HEK293 (cell line): ENCODE results near the gene SETD1A.

Experiments used
- AEBP2 ChIP-seq: fragments of 450-650 bp; formaldehyde crosslinking; IDR thresholded peaks from 2 replicates; pipeline ENCODE4 v1.5.1; 2016; ENCODE audit warnings: missing biosample characterization, missing genetic modification characterization, borderline replicate concordance
- BCL11A ChIP-seq: fragments of 450-650 bp; formaldehyde crosslinking; IDR thresholded peaks from 2 replicates; pipeline ENCODE4 v1.5.1; 2016; ENCODE audit warnings: low read depth, missing biosample characterization, missing genetic modification characterization
- BCL11B ChIP-seq: fragments of 450-650 bp; formaldehyde crosslinking; IDR thresholded peaks from 2 replicates; pipeline ENCODE4 v1.5.1; 2016; ENCODE audit warnings: low read depth, missing biosample characterization, missing genetic modification characterization
- GFI1B ChIP-seq: fragments of 450-650 bp; formaldehyde crosslinking; IDR thresholded peaks from 2 replicates; pipeline ENCODE4 v1.5.1; 2016; ENCODE audit warnings: missing biosample characterization, missing genetic modification characterization
- GLI2 ChIP-seq: fragments of 450-650 bp; formaldehyde crosslinking; IDR thresholded peaks from 2 replicates; pipeline ENCODE4; 2017; ENCODE audit warnings: missing biosample characterization, missing genetic modification characterization, low read depth, borderline replicate concordance
- GLIS1 ChIP-seq: fragments of 450-650 bp; formaldehyde crosslinking; IDR thresholded peaks from 2 replicates; pipeline ENCODE4 v1.5.1; 2016; ENCODE audit warnings: missing biosample characterization, missing genetic modification characterization
- HOXC10 ChIP-seq: sonication (generic); formaldehyde crosslinking; IDR thresholded peaks from 2 replicates; pipeline ENCODE4 v1.8.1; 2023; ENCODE audit warnings: mild to moderate bottlenecking, missing genetic modification reagents
- REPIN1 ChIP-seq: fragments of 450-650 bp; formaldehyde crosslinking; IDR thresholded peaks from 2 replicates; pipeline ENCODE4 v1.5.1; 2017; ENCODE audit warnings: missing biosample characterization, missing genetic modification characterization, low read depth
- SCRT1 ChIP-seq: fragments of 450-650 bp; formaldehyde crosslinking; IDR thresholded peaks from 2 replicates; pipeline ENCODE4 v1.5.1; 2016; ENCODE audit warnings: missing biosample characterization, missing genetic modification characterization, borderline replicate concordance
- SP7 ChIP-seq: fragments of 450-650 bp; formaldehyde crosslinking; IDR thresholded peaks from 2 replicates; pipeline ENCODE4 v1.5.1; 2016; ENCODE audit warnings: missing biosample characterization, missing genetic modification characterization
- WT1 ChIP-seq: fragments of 450-650 bp; formaldehyde crosslinking; IDR thresholded peaks from 2 replicates; pipeline ENCODE4 v1.5.1; 2016; ENCODE audit warnings: missing biosample characterization, missing genetic modification characterization
- ZBTB7A ChIP-seq: fragments of 450-650 bp; formaldehyde crosslinking; IDR thresholded peaks from 2 replicates; pipeline ENCODE4 v1.5.1; 2016; ENCODE audit warnings: low read depth, missing biosample characterization, missing genetic modification characterization
- ZEB2 ChIP-seq: fragments of 450-650 bp; formaldehyde crosslinking; IDR thresholded peaks from 2 replicates; pipeline ENCODE4 v1.5.1; 2016; ENCODE audit warnings: missing biosample characterization, missing genetic modification characterization
- ZFP41 ChIP-seq: fragments of 450-650 bp; formaldehyde crosslinking; IDR thresholded peaks from 2 replicates; pipeline ENCODE4 v1.5.1; 2016; ENCODE audit warnings: missing biosample characterization, missing genetic modification characterization, borderline replicate concordance
- ZNF10 ChIP-seq: fragments of 450-650 bp; formaldehyde crosslinking; IDR thresholded peaks from 2 replicates; pipeline ENCODE4 v1.5.1; 2017; ENCODE audit warnings: missing biosample characterization, missing genetic modification characterization
- ZNF16 ChIP-seq: fragments of 450-650 bp; formaldehyde crosslinking; IDR thresholded peaks from 2 replicates; pipeline ENCODE4 v1.5.1; 2016; ENCODE audit warnings: low read depth, missing biosample characterization, missing genetic modification characterization
- ZNF184 ChIP-seq: fragments of 450-650 bp; IDR thresholded peaks from 2 replicates; pipeline ENCODE4 v1.5.1; 2018; ENCODE audit warnings: missing biosample characterization, mild to moderate bottlenecking, missing genetic modification characterization
- ZNF19 ChIP-seq: fragments of 450-650 bp; formaldehyde crosslinking; IDR thresholded peaks from 2 replicates; pipeline ENCODE4; 2016; ENCODE audit warnings: missing biosample characterization, missing genetic modification characterization, low read depth
- ZNF248 ChIP-seq: fragments of 450-650 bp; formaldehyde crosslinking; IDR thresholded peaks from 2 replicates; pipeline ENCODE4 v1.5.1; 2017; ENCODE audit warnings: missing biosample characterization, missing genetic modification characterization
- ZNF266 ChIP-seq: fragments of 450-650 bp; formaldehyde crosslinking; IDR thresholded peaks from 2 replicates; pipeline ENCODE4 v1.5.1; 2016; ENCODE audit warnings: missing biosample characterization, missing genetic modification characterization, low read depth
- ZNF274 ChIP-seq, 2 experiments: fragments of 200-500 bp in 1 of 2; fragments of 450-650 bp in 1 of 2; sonication (Bioruptor generic) in 1 of 2; formaldehyde crosslinking in 1 of 2; IDR thresholded peaks; 2 replicates each; pipeline versions ENCODE4 v1.5.1 to v1.6.1; 2014 to 2016; ENCODE audit warnings: borderline replicate concordance in 1 of 2, inconsistent platforms in 1 of 2, low read length in 1 of 2, missing biosample characterization in 1 of 2, missing genetic modification characterization in 1 of 2
- ZNF280D ChIP-seq: fragments of 450-650 bp; formaldehyde crosslinking; IDR thresholded peaks from 2 replicates; pipeline ENCODE4 v1.5.1; 2016; ENCODE audit warnings: missing biosample characterization, missing genetic modification characterization
- ZNF311 ChIP-seq: fragments of 450-650 bp; formaldehyde crosslinking; IDR thresholded peaks from 2 replicates; pipeline ENCODE4 v1.5.1; 2017; ENCODE audit warnings: missing biosample characterization, missing genetic modification characterization, borderline replicate concordance
- ZNF391 ChIP-seq: fragments of 450-650 bp; formaldehyde crosslinking; IDR thresholded peaks from 2 replicates; pipeline ENCODE4 v1.5.1; 2016; ENCODE audit warnings: low read depth, missing biosample characterization, missing genetic modification characterization, borderline replicate concordance
- ZNF48 ChIP-seq: fragments of 450-650 bp; formaldehyde crosslinking; IDR thresholded peaks from 2 replicates; pipeline ENCODE4 v1.5.1; 2016; ENCODE audit warnings: missing biosample characterization, missing genetic modification characterization
- ZNF529 ChIP-seq: fragments of 450-650 bp; formaldehyde crosslinking; IDR thresholded peaks from 2 replicates; pipeline ENCODE4 v1.5.1; 2017; ENCODE audit warnings: missing genetic modification characterization, missing biosample characterization; ENCODE audit not compliant: insufficient replicate concordance
- ZNF544 ChIP-seq: fragments of 450-650 bp; formaldehyde crosslinking; IDR thresholded peaks from 2 replicates; pipeline ENCODE4 v1.5.0; 2017; ENCODE audit warnings: missing biosample characterization, missing genetic modification characterization
- ZNF596 ChIP-seq: fragments of 450-650 bp; IDR thresholded peaks from 2 replicates; pipeline ENCODE4 v1.5.0; 2018; ENCODE audit warnings: missing biosample characterization, mild to moderate bottlenecking, missing genetic modification characterization, moderate library complexity
- ZNF621 ChIP-seq: fragments of 450-650 bp; formaldehyde crosslinking; IDR thresholded peaks from 2 replicates; pipeline ENCODE4 v1.5.1; 2017; ENCODE audit warnings: missing biosample characterization, missing genetic modification characterization
- ZNF660 ChIP-seq: fragments of 450-650 bp; IDR thresholded peaks from 2 replicates; pipeline ENCODE4 v1.5.1; 2018; ENCODE audit warnings: missing biosample characterization, mild to moderate bottlenecking, missing genetic modification characterization
- ZNF670 ChIP-seq: fragments of 450-650 bp; formaldehyde crosslinking; IDR thresholded peaks from 2 replicates; pipeline ENCODE4 v1.5.1; 2016; ENCODE audit warnings: missing biosample characterization, missing genetic modification characterization, low read depth
- ZSCAN23 ChIP-seq: fragments of 450-650 bp; formaldehyde crosslinking; IDR thresholded peaks from 2 replicates; pipeline ENCODE4 v1.5.1; 2016; ENCODE audit warnings: missing biosample characterization, missing genetic modification characterization
- ZSCAN30 ChIP-seq: fragments of 450-650 bp; IDR thresholded peaks from 2 replicates; pipeline ENCODE4 v1.5.1; 2018; ENCODE audit warnings: missing biosample characterization, mild to moderate bottlenecking, missing genetic modification characterization, moderate library complexity
- ZXDB ChIP-seq: fragments of 450-650 bp; formaldehyde crosslinking; IDR thresholded peaks from 2 replicates; pipeline ENCODE4 v1.5.1; 2016; ENCODE audit warnings: missing biosample characterization, missing genetic modification characterization

SETD1A gene

GRCh38 chr16:30957456-30958174, at the start of gene SETD1A (continued):
- TF ChIP-seq ZNF391 (tag by site-specific recombination) (peak; percentile 98), GLIS1 (tag by site-specific recombination) (peak; percentile 95), GFI1B (tag by site-specific recombination) (no peak), ZNF670 (tag by site-specific recombination) (no peak), SCRT1 (tag by site-specific recombination) (peak; percentile 99), ZNF48 (tag by site-specific recombination) (no peak), REPIN1 (tag by site-specific recombination) (peak; percentile 46; the same call in 1 of the 2 replicates), ZEB2 (tag by site-specific recombination) (peak; percentile 94), SP7 (peak; percentile 97), HOXC10 (CRISPR knock-in tag) (no peak), ZSCAN23 (tag by site-specific recombination) (peak; percentile 90; the same call in 1 of the 2 replicates), ZNF596 (no peak), BCL11A (tag by site-specific recombination) (no peak), ZSCAN30 (tag by site-specific recombination) (peak; percentile 16; the same call in 1 of the 2 replicates), ZFP41 (tag by site-specific recombination) (no peak), ZNF19 (0 out of 2 replicates have a peak, but pooled peaks have one; percentile 19), ZNF16 (tag by site-specific recombination) (no peak), WT1 (tag by site-specific recombination) (peak; percentile 82), GLI2 (tag by site-specific recombination) (no peak), ZNF184 (tag by site-specific recombination) (no peak), ZNF266 (tag by site-specific recombination) (no peak), ZNF544 (tag by site-specific recombination) (no peak), BCL11B (no peak), ZBTB7A (tag by site-specific recombination) (peak; percentile 99), AEBP2 (tag by site-specific recombination) (no peak), ZNF621 (tag by site-specific recombination) (no peak), ZNF660 (tag by site-specific recombination) (peak; percentile 67; the same call in 1 of the 2 replicates), ZNF10 (peak; percentile 59; the same call in 1 of the 2 replicates), ZNF529 (tag by site-specific recombination) (no peak), ZXDB (tag by site-specific recombination) (peak; percentile 97), ZNF280D (no peak), ZNF274 (IDR thresholded peaks at IDR 0.05; ENCODE audit: low read length) (no peak), ZNF274 (tag by site-specific recombination; IDR thresholded peaks at IDR 0.05; ENCODE audit: borderline replicate concordance) (no peak), ZNF248 (tag by site-specific recombination) (no peak), ZNF311 (no peak)
